A673 (cell line): ENCODE results near the gene FBXL15. TPM values are rescaled to one million over a fixed set of nuclear protein-coding genes. Genes with fewer than 3 reads are reported as not detected.

ENCODE experiments used
- BruUV-seq: library from RNA; stranded (reverse); fragments of 400-500 nt; replicated peaks from 2 replicates; lab custom pipeline; 2021; lab: Mats Ljungman, UMichigan
- CTCF ChIA-PET: fragments of 300-600 bp; sonication (Branson Sonifier 250); formaldehyde crosslinking; loops from one replicate; lab custom pipeline; 2022; ENCODE audit warnings: antibody characterized with exemption; lab: Charles Lee
- POLR2A ChIA-PET: fragments of 300-600 bp; sonication (Branson Sonifier 250); formaldehyde crosslinking; loops from one replicate; lab custom pipeline; 2022; ENCODE audit warnings: antibody characterized with exemption; ENCODE audit not compliant: low non-redundant PET; lab: Charles Lee
- DNase-seq: peaks from one replicate; pipeline ENCODE4 v3.0.0-alpha.2; 2015; ENCODE audit warnings: low spot score
- H3K27ac ChIP-seq: fragments of 200-600 bp; sonication (generic); 2 replicates; pipeline ENCODE4 v1.5.1; 2016; ENCODE audit warnings: mixed run types, low read depth, mild to moderate bottlenecking, mixed read lengths, antibody characterized with exemption, low read length; ENCODE audit not compliant: poor library complexity, severe bottlenecking
- H3K27me3 ChIP-seq: fragments of 200-600 bp; sonication (generic); replicated peaks from 2 replicates; pipeline ENCODE4 v1.6.1; 2017; ENCODE audit warnings: mixed run types, low read depth, mild to moderate bottlenecking, mixed read lengths, antibody characterized with exemption, low read length; ENCODE audit not compliant: insufficient read depth, poor library complexity
- H3K36me3 ChIP-seq: fragments of 200-600 bp; sonication (generic); 2 replicates; pipeline ENCODE4 v1.6.1; 2016; ENCODE audit warnings: mixed run types, mild to moderate bottlenecking, mixed read lengths, antibody characterized with exemption, low read length; ENCODE audit not compliant: insufficient read depth, poor library complexity, severe bottlenecking
- H3K4me1 ChIP-seq: fragments of 200-600 bp; sonication (generic); 2 replicates; pipeline ENCODE4 v1.6.1; 2017; ENCODE audit warnings: mixed run types, mild to moderate bottlenecking, mixed read lengths, antibody characterized with exemption, low read length; ENCODE audit not compliant: insufficient read depth, poor library complexity, severe bottlenecking
- H3K4me3 ChIP-seq: fragments of 200-600 bp; sonication (generic); 2 replicates; pipeline ENCODE4 v1.5.1; 2016; ENCODE audit warnings: low read depth, mixed run types, mild to moderate bottlenecking, mixed read lengths, low read length; ENCODE audit not compliant: poor library complexity, severe bottlenecking
- H3K9me3 ChIP-seq: fragments of 200-600 bp; sonication (generic); 2 replicates; pipeline ENCODE4 v1.6.1; 2016; ENCODE audit warnings: mixed run types, low read depth, mild to moderate bottlenecking, mixed read lengths, antibody characterized with exemption, low read length; ENCODE audit not compliant: poor library complexity, severe bottlenecking
- CTCF ChIP-seq: fragments of 300-800, 200-600 bp; sonication (generic); conservative IDR thresholded peaks from 2 replicates; pipeline ENCODE4 v1.5.1; 2017; ENCODE audit warnings: low read depth, mild to moderate bottlenecking, antibody characterized with exemption, low read length, moderate library complexity, mixed read lengths
- EZH2 ChIP-seq: fragments of 200-600 bp; sonication (generic); IDR thresholded peaks from 2 replicates; pipeline ENCODE4 v1.6.1; 2017; ENCODE audit warnings: borderline replicate concordance, low read depth, mild to moderate bottlenecking, mixed read lengths, antibody characterized with exemption, low read length; ENCODE audit not compliant: poor library complexity, severe bottlenecking
- intact Hi-C: fragments of 100-400 bp; cut with micrococcal nuclease; formaldehyde crosslinking; loops from one replicate; pipeline ENCODE4 v1.10.0; 2022; ENCODE audit not compliant: unreplicated experiment
- total RNA-seq: library from RNA; stranded (reverse); gene quantifications from 2 replicates; pipeline ENCODE4 v1.2.3, GENCODE V29; 2021

FBXL15 gene
- total RNA-seq, 1 experiment from 2014 or later: 8.9 TPM

GRCh38 chr10:102395400-102396316 is 25.0 kb upstream of the FBXL15 start, which contains the start of gene NFKB2:
Gene NFKB2, plus strand, starts transcription at chr10:102395705. Its CDS starts 255 bp downstream, at chr10:102395960.
- ChIA-PET POLR2A (interaction anchor here (0.6 kb wide), 2 partner anchors 236 to 532 kb away, joined by 3 to 8 read pairs; no protein-coding TSS in a partner anchor), CTCF (interaction anchor here (0.6 to 2.9 kb wide), 2 partner anchors 10 to 227 kb away, joined by 3 to 13 read pairs; no protein-coding TSS in a partner anchor)
- intact Hi-C loops: loop anchor here (5.0 to 10.0 kb wide), 3 partner anchors 163 to 249 kb away; partner anchors contain the start of gene TRIM8
- peaks cover 9% of the 10 kb centered on the region for H3K4me1 ChIP-seq
- no peaks in the 10 kb centered on the region for H3K27me3 ChIP-seq
- peak within 1 kb of the TSS; percentile 73 for H3K4me3 ChIP-seq
- BruUV-seq: no TSS peak
- no peaks in the 10 kb centered on the region for H3K9me3 ChIP-seq
- peak within 1 kb of the TSS; percentile 90 for H3K27ac ChIP-seq
- TF ChIP-seq CTCF: no peak
- TF ChIP-seq EZH2: no peak
- peak; percentile 90 for DNase-seq
- no peaks in the 10 kb centered on the region for H3K36me3 ChIP-seq

GRCh38 chr10:102396317-102396650 is 24.4 kb upstream of the FBXL15 start:
- BruUV-seq: TSS peak; percentile 39
- Histone ChIP-seq H3K4me3 (peak overlapping the region; percentile 73), H3K27me3 (no peaks in the 10 kb centered on the region), H3K27ac (peak overlapping the region; percentile 90), H3K36me3 (no peaks in the 10 kb centered on the region), H3K4me1 (peaks cover 9% of the 10 kb centered on the region), H3K9me3 (no peaks in the 10 kb centered on the region)
- intact Hi-C loops: loop anchor here (5.0 to 10.0 kb wide), 3 partner anchors 164 to 249 kb away; partner anchors contain the start of gene TRIM8
- CTCF ChIA-PET: no interaction called here
- TF ChIP-seq CTCF (no peak), EZH2 (no peak)
- DNase-seq: no peak
- POLR2A ChIA-PET: no interaction called here

GRCh38 chr10:102396730-102397151 is 23.9 kb upstream of the FBXL15 start:
- ChIA-PET CTCF (no interaction called here), POLR2A (no interaction called here)
- H3K4me3 ChIP-seq: no peak overlapping the region
- BruUV-seq: no TSS peak
- H3K4me1 ChIP-seq: peaks cover 9% of the 10 kb centered on the region
- intact Hi-C loops: loop anchor here (5.0 to 10.0 kb wide), 3 partner anchors 164 to 248 kb away; partner anchors contain the start of gene TRIM8
- H3K36me3 ChIP-seq: no peaks in the 10 kb centered on the region
- TF ChIP-seq EZH2 (no peak), CTCF (no peak)
- no peaks in the 10 kb centered on the region for H3K9me3 ChIP-seq
- no peaks in the 10 kb centered on the region for H3K27me3 ChIP-seq
- DNase-seq: no peak
- H3K27ac ChIP-seq: no peak overlapping the region
